BE2C (cell line): ENCODE data around the gene KDM4D.
"Not testable (repeated sequence)": the region's sequence is repeated elsewhere in the genome, so short reads cannot be mapped to it uniquely, and the experiment has no call there.

Experiments
- DNase-seq: peaks from one replicate; pipeline ENCODE4 v3.0.0-alpha.2; 2020
- H3K27me3 ChIP-seq: fragments of 250-450 bp; sonication (Bioruptor Pico); 2 replicates; pipeline ENCODE4 v1.5.1; 2020; ENCODE audit warnings: mild to moderate bottlenecking
- H3K36me3 ChIP-seq: fragments of 250-450 bp; sonication (Bioruptor Pico); 2 replicates; pipeline ENCODE4 v1.5.1; 2020; ENCODE audit warnings: mild to moderate bottlenecking
- H3K4me1 ChIP-seq: fragments of 250-450 bp; sonication (Bioruptor Pico); 2 replicates; pipeline ENCODE4 v1.5.1; 2020
- H3K4me3 ChIP-seq: 2 replicates; pipeline ENCODE4 v1.5.1; 2011; ENCODE audit warnings: low read depth, low read length
- H3K9me3 ChIP-seq: fragments of 250-450 bp; sonication (Bioruptor Pico); 2 replicates; pipeline ENCODE4 v1.5.1; 2020
- CTCF ChIP-seq: IDR thresholded peaks from 2 replicates; pipeline ENCODE4 v1.5.1; 2012; ENCODE audit warnings: mild to moderate bottlenecking, low read depth, low read length

The KDM4D gene

GRCh38 chr11:95033051-95033450 is 59.5 kb downstream of the KDM4D start:
- Histone ChIP-seq H3K4me3 (no peak overlapping the region), H3K4me1 (no peaks in the 10 kb centered on the region), H3K9me3 (no peaks in the 10 kb centered on the region), H3K36me3 (no peaks in the 10 kb centered on the region), H3K27me3 (no peaks in the 10 kb centered on the region)
- no peak for TF ChIP-seq CTCF
- DNase-seq, result no peak

- Histone ChIP-seq H3K4me1 (no peaks in the 10 kb centered on the region), H3K36me3 (no peaks in the 10 kb centered on the region), H3K9me3 (no peaks in the 10 kb centered on the region), H3K27me3 (no peaks in the 10 kb centered on the region), H3K4me3 (no peak overlapping the region)
- DNase-seq, result no peak
- TF ChIP-seq CTCF, result no peak
These were observed 61.8 kb downstream of the KDM4D start for GRCh38 chr11:95035316-95035715.

GRCh38 chr11:95037356-95038035 is 64.0 kb downstream of the KDM4D start:
- not testable (repeated sequence) for H3K36me3 ChIP-seq, H3K4me1 ChIP-seq, DNase-seq, H3K4me3 ChIP-seq, H3K9me3 ChIP-seq, H3K27me3 ChIP-seq

- Histone ChIP-seq H3K4me1 (no peaks in the 10 kb centered on the region), H3K4me3 (no peak overlapping the region), H3K27me3 (no peaks in the 10 kb centered on the region), H3K9me3 (no peaks in the 10 kb centered on the region), H3K36me3 (no peaks in the 10 kb centered on the region; the same call in 1 of the 2 replicates)
- no peak for TF ChIP-seq CTCF
- no peak for DNase-seq
These were observed 68.7 kb downstream of the KDM4D start for GRCh38 chr11:95042239-95042638.

GRCh38 chr11:95042906-95043305 is 69.4 kb downstream of the KDM4D start:
- Histone ChIP-seq H3K4me3 (no peak overlapping the region), H3K27me3 (no peaks in the 10 kb centered on the region), H3K9me3 (no peaks in the 10 kb centered on the region), H3K36me3 (no peaks in the 10 kb centered on the region; the same call in 1 of the 2 replicates), H3K4me1 (no peaks in the 10 kb centered on the region)
- no peak for DNase-seq
- no peak for TF ChIP-seq CTCF

- H3K4me1 ChIP-seq, result no peaks in the 10 kb centered on the region
- no peaks in the 10 kb centered on the region for H3K27me3 ChIP-seq
- no peak for TF ChIP-seq CTCF
- H3K9me3 ChIP-seq, result no peaks in the 10 kb centered on the region
- H3K4me3 ChIP-seq, result no peak overlapping the region
- DNase-seq, result no peak
- H3K36me3 ChIP-seq, result no peaks in the 10 kb centered on the region; the same call in 1 of the 2 replicates
These were observed 70.5 kb downstream of the KDM4D start for GRCh38 chr11:95044010-95044409.

- TF ChIP-seq CTCF, result no peak
- no peaks in the 10 kb centered on the region; the same call in 1 of the 2 replicates for H3K36me3 ChIP-seq
- no peak overlapping the region for H3K4me3 ChIP-seq
- no peaks in the 10 kb centered on the region for H3K4me1 ChIP-seq
- no peak for DNase-seq
- H3K9me3 ChIP-seq, result no peaks in the 10 kb centered on the region
- H3K27me3 ChIP-seq, result no peaks in the 10 kb centered on the region
These were observed 72.3 kb downstream of the KDM4D start for GRCh38 chr11:95045812-95046211.
